Endothelial cell of umbilical vein (primary cell): ENCODE results near the gene CLIC6. TPM values are rescaled to one million over a fixed set of nuclear protein-coding genes. Genes with fewer than 3 reads are reported as not detected.

ENCODE experiments used
- BruUV-seq: library from RNA; stranded (reverse); fragments of 400-500 nt; replicated peaks from 2 replicates; lab custom pipeline; 2021; lab: Mats Ljungman, UMichigan
- CTCF ChIA-PET: fragments of 300-600, 350-600 bp; sonication (Branson Sonifier 250); formaldehyde crosslinking; loops from one replicate; lab custom pipeline; 2021; ENCODE audit warnings: antibody characterized with exemption, inconsistent platforms; lab: Charles Lee
- POLR2A ChIA-PET: fragments of 300-600, 350-600 bp; sonication (Branson Sonifier 250); formaldehyde crosslinking; loops from one replicate; lab custom pipeline; 2021; ENCODE audit warnings: antibody characterized with exemption, inconsistent platforms; lab: Charles Lee
- DNase-seq: peaks from one replicate; pipeline ENCODE4 v3.0.0-alpha.2; 2011; ENCODE audit warnings: low read depth, low spot score
- FAIRE-seq: peaks from 2 replicates; lab custom pipeline; 2011; peaks lifted over from hg19 to GRCh38; lab: Jason Lieb, UNC
- H2AFZ ChIP-seq: 2 replicates; pipeline ENCODE4 v1.6.0; 2012; ENCODE audit warnings: low read depth, low read length, control low read depth, inconsistent platforms
- H3K27ac ChIP-seq: 2 replicates; pipeline ENCODE4 v1.5.1; 2011; ENCODE audit warnings: low read depth, mild to moderate bottlenecking, control low read depth, low read length, moderate library complexity; ENCODE audit not compliant: insufficient read depth
- H3K27me3 ChIP-seq, 2 experiments: 2 replicates each; pipeline versions ENCODE4 v1.6.0 to v1.6.1; 2011; ENCODE audit warnings: low read length in 2 of 2, mixed read lengths in 1 of 2; ENCODE audit not compliant: control insufficient read depth in 2 of 2, insufficient read depth in 2 of 2
- H3K36me3 ChIP-seq, 2 experiments: 2 replicates in 1 of 2; 3 replicates in 1 of 2; pipeline ENCODE4 v1.5.1; 2011; ENCODE audit warnings: low read length in 2 of 2, mild to moderate bottlenecking in 1 of 2, moderate library complexity in 1 of 2; ENCODE audit not compliant: control insufficient read depth in 2 of 2, insufficient read depth in 2 of 2; ENCODE audit errors: extremely low read depth in 1 of 2
- H3K4me1 ChIP-seq: 3 replicates; pipeline ENCODE4 v1.5.1; 2011; ENCODE audit warnings: mild to moderate bottlenecking, low read length; ENCODE audit not compliant: control insufficient read depth, insufficient read depth; ENCODE audit errors: extremely low read depth
- H3K4me2 ChIP-seq: 2 replicates; pipeline ENCODE4 v1.6.1; 2011; ENCODE audit warnings: low read length, control low read depth, mixed read lengths; ENCODE audit not compliant: insufficient read depth
- H3K4me3 ChIP-seq, 3 experiments: fragments of 200-600 bp in 1 of 3; sonication (generic), shearing (Covaris generic) in 1 of 3; replicated peaks in 1 of 3; 2 replicates each; pipeline ENCODE4 v1.5.1; 2011 to 2016; ENCODE audit warnings: control low read depth in 3 of 3, low read length in 3 of 3, mild to moderate bottlenecking in 2 of 3, inconsistent platforms in 1 of 3, low read depth in 1 of 3, moderate library complexity in 1 of 3; ENCODE audit not compliant: insufficient read depth in 1 of 3
- H3K79me2 ChIP-seq: 2 replicates; pipeline ENCODE4 v1.6.0; 2012; ENCODE audit warnings: low read length, inconsistent platforms; ENCODE audit not compliant: control insufficient read depth, insufficient read depth
- H3K9ac ChIP-seq: replicated peaks from 2 replicates; pipeline ENCODE3; 2011; ENCODE audit warnings: low read length, control low read depth; ENCODE audit not compliant: insufficient read depth; ENCODE audit errors: extremely low read depth
- H3K9me1 ChIP-seq: replicated peaks from 3 replicates; pipeline ENCODE4 v1.6.0; 2011; ENCODE audit warnings: mild to moderate bottlenecking, low read length; ENCODE audit not compliant: control insufficient read depth, insufficient read depth; ENCODE audit errors: extremely low read depth
- H3K9me3 ChIP-seq: replicated peaks from 2 replicates; pipeline ENCODE4 v1.5.1; 2012; ENCODE audit warnings: low read length, inconsistent platforms; ENCODE audit not compliant: control insufficient read depth, insufficient read depth
- H4K20me1 ChIP-seq: replicated peaks from 2 replicates; pipeline ENCODE3; 2011; ENCODE audit warnings: mild to moderate bottlenecking, low read length; ENCODE audit not compliant: control insufficient read depth, insufficient read depth; ENCODE audit errors: extremely low read depth
- CTCF ChIP-seq, 2 donors: IDR thresholded peaks; 1 replicate in 1 of 2; 2 replicates in 1 of 2; pipeline ENCODE4 v1.5.1; 2011; ENCODE audit warnings: low read length in 2 of 2, mild to moderate bottlenecking in 2 of 2, moderate library complexity in 2 of 2, control low read depth in 1 of 2, inconsistent platforms in 1 of 2, low read depth in 1 of 2; ENCODE audit not compliant: insufficient read depth in 1 of 2; ENCODE audit errors: extremely low read depth in 1 of 2
- EZH2 ChIP-seq: IDR thresholded peaks from 2 replicates; pipeline ENCODE4 v1.6.1; 2012; ENCODE audit warnings: borderline replicate concordance, low read depth, mild to moderate bottlenecking, moderate library complexity, low read length, inconsistent platforms; ENCODE audit not compliant: severe bottlenecking
- GATA2 ChIP-seq: IDR thresholded peaks from 2 replicates; pipeline ENCODE4 v1.7.0; 2011; ENCODE audit warnings: low read depth, mild to moderate bottlenecking, moderate library complexity, mixed read lengths, low read length; ENCODE audit not compliant: insufficient read length, insufficient read depth
- JUN ChIP-seq: IDR thresholded peaks from 2 replicates; pipeline ENCODE4 v1.6.1; 2011; ENCODE audit warnings: borderline replicate concordance, low read depth; ENCODE audit not compliant: insufficient read length, insufficient read depth
- MAX ChIP-seq: IDR thresholded peaks from 2 replicates; pipeline ENCODE4 v1.6.1; 2011; ENCODE audit not compliant: insufficient read depth, insufficient read length
- MYC ChIP-seq: IDR thresholded peaks from one replicate; pipeline ENCODE4 v1.6.1; 2011; ENCODE audit warnings: mild to moderate bottlenecking, low read depth, low read length
- POLR2A ChIP-seq: IDR thresholded peaks from 2 replicates; pipeline ENCODE4 v1.6.1; 2012; ENCODE audit warnings: low read depth, mild to moderate bottlenecking, control low read depth, low read length
- POLR2AphosphoS5 ChIP-seq: IDR thresholded peaks from 2 replicates; pipeline ENCODE4 v1.6.1; 2012; ENCODE audit warnings: low read depth, mild to moderate bottlenecking, control low read depth, low read length, moderate library complexity; ENCODE audit not compliant: insufficient read depth
- dilution Hi-C: fragments of 300-500 bp; cut with MboI; formaldehyde crosslinking; loops from one replicate; pipeline ENCODE4 v1.15.0; 2019; ENCODE audit warnings: low sequenced_read_pairs; ENCODE audit not compliant: extremely low pct_ligation_motif_present
- intact Hi-C: fragments of 100-400 bp; cut with micrococcal nuclease; formaldehyde crosslinking; loops from one replicate; pipeline ENCODE4 v1.10.0; 2022
- polyA plus RNA-seq, 4 experiments: library from polyadenylated mRNA; depleted of rRNA in 3 of 4; stranded (reverse) in 3 of 4; unstranded in 1 of 4; fragments of >200 nt; gene quantifications; 2 replicates each; pipeline versions ENCODE4 v1.2.1 to v1.2.3, GENCODE V29; 2011 to 2012; ENCODE audit warnings: missing spikeins in 1 of 4
- total RNA-seq: library from RNA; stranded (reverse); gene quantifications from 2 replicates; pipeline ENCODE4 v1.2.3, GENCODE V29; 2021

The CLIC6 gene
- total and polyA plus RNA-seq, 2 donors (not counting 3 experiments of a cell fraction or from before 2014, with no cell fraction given), result not detected

- no peaks in the 10 kb centered on the region for H3K36me3 ChIP-seq
- dilution Hi-C loops, result no loop called here
- H3K27ac ChIP-seq, result no peak overlapping the region
- intact Hi-C loops, result no loop called here
- H2AFZ ChIP-seq, result no peak overlapping the region
- no peaks in the 10 kb centered on the region for H3K9me3 ChIP-seq
- DNase-seq (no peak), FAIRE-seq (no peak)
- no peaks in the 10 kb centered on the region for H3K9me1 ChIP-seq
- no peak overlapping the region for H3K9ac ChIP-seq
- no peak overlapping the region for H3K4me2 ChIP-seq
- ChIA-PET CTCF (no interaction called here), POLR2A (no interaction called here)
- no peaks in the 10 kb centered on the region for H3K79me2 ChIP-seq
- no peaks in the 10 kb centered on the region for H4K20me1 ChIP-seq
- peaks cover 10 to 19% of the 10 kb centered on the region in 2 experiments for H3K27me3 ChIP-seq
- no peak for TF ChIP-seq CTCF (IDR thresholded peaks at IDR 0.05; ENCODE audit: extremely low read depth in 1 of 2, insufficient read depth in 1 of 2, low read depth in 1 of 2, low read length in 2 of 2)
- TF ChIP-seq GATA2, result no peak
- no peak overlapping the region for H3K4me3 ChIP-seq
- no peaks in the 10 kb centered on the region for H3K4me1 ChIP-seq
- no TSS peak for BruUV-seq
Measured at GRCh38 chr21:34701726-34702125, 32.9 kb downstream of the CLIC6 start.

GRCh38 chr21:34702341-34703170, 33.8 kb downstream of the CLIC6 start:
- dilution Hi-C loops (no loop called here), intact Hi-C loops (no loop called here)
- CTCF ChIA-PET, result no interaction called here
- H3K4me3 ChIP-seq, result no peak overlapping the region
- no peak overlapping the region for H2AFZ ChIP-seq
- no peak overlapping the region for H3K27ac ChIP-seq
- H3K36me3 ChIP-seq, result no peaks in the 10 kb centered on the region
- POLR2A ChIA-PET, result no interaction called here
- DNase-seq (no peak), FAIRE-seq (no peak)
- H3K9ac ChIP-seq, result no peak overlapping the region
- H3K4me1 ChIP-seq, result no peaks in the 10 kb centered on the region
- TF ChIP-seq MAX (no peak), GATA2 (no peak), MYC (no peak), POLR2A (no peak), EZH2 (no peak), CTCF (IDR thresholded peaks at IDR 0.05; ENCODE audit: extremely low read depth in 1 of 2, insufficient read depth in 1 of 2, low read depth in 1 of 2, low read length in 2 of 2) (no peak), POLR2AphosphoS5 (no peak), JUN (no peak)
- no peaks in the 10 kb centered on the region for H3K9me1 ChIP-seq
- H3K4me2 ChIP-seq, result no peak overlapping the region
- no peaks in the 10 kb centered on the region for H4K20me1 ChIP-seq
- H3K79me2 ChIP-seq, result no peaks in the 10 kb centered on the region
- BruUV-seq, result no TSS peak
- H3K9me3 ChIP-seq, result no peaks in the 10 kb centered on the region
- H3K27me3 ChIP-seq, result peaks cover 10 to 22% of the 10 kb centered on the region in 2 experiments
